DND-41 (cell line): ENCODE data around the gene DZIP1.

Experiments
- EZH2 ChIP-seq: IDR thresholded peaks from 3 replicates; pipeline ENCODE4 v1.6.1; 2012; ENCODE audit warnings: borderline replicate concordance, low read depth, mild to moderate bottlenecking, moderate library complexity, low read length, inconsistent platforms; ENCODE audit not compliant: severe bottlenecking
- TF ChIP-seq, protein P1 (sequence below): IDR thresholded peaks from 2 replicates; pipeline ENCODE4 v1.5.1; 2012; ENCODE audit warnings: borderline replicate concordance, low read length, moderate library complexity, mild to moderate bottlenecking; ENCODE audit not compliant: poor library complexity, severe bottlenecking; ENCODE audit errors: extremely low read depth

DNA sequence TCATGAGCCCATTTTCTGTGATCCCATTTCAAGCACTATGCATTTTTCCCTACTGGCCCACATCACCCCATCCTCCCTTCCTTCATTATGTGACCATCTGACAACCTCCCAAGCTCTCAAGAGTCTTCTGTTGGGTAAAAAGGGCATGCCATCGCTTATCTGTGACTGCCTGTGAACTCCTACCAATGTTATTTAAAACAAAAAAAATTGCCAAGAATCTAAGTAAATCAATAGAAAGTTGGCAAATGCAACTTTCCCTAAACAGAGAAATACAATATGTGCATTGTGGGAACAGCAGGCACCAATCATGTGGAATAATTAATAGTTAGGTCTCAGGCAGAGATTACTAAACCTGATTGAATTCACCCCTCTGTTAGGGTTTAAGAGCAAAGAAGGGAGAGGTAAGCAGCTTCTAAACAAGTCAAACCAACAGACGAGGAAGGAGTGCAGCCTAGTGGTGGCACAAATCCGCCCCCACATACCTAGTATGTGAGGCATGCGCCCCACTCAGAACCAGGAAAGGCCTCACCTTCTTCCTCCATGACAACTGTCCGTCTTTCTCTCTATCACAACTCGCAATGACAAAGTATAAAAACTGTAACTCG is 29.8 kb downstream of the DZIP1 start:
- TF ChIP-seq, protein P1, sequence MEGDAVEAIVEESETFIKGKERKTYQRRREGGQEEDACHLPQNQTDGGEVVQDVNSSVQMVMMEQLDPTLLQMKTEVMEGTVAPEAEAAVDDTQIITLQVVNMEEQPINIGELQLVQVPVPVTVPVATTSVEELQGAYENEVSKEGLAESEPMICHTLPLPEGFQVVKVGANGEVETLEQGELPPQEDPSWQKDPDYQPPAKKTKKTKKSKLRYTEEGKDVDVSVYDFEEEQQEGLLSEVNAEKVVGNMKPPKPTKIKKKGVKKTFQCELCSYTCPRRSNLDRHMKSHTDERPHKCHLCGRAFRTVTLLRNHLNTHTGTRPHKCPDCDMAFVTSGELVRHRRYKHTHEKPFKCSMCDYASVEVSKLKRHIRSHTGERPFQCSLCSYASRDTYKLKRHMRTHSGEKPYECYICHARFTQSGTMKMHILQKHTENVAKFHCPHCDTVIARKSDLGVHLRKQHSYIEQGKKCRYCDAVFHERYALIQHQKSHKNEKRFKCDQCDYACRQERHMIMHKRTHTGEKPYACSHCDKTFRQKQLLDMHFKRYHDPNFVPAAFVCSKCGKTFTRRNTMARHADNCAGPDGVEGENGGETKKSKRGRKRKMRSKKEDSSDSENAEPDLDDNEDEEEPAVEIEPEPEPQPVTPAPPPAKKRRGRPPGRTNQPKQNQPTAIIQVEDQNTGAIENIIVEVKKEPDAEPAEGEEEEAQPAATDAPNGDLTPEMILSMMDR: no peak
- TF ChIP-seq EZH2: no peak
